Stimulated activated effector memory CD8-positive, alpha-beta T cell treated with anti-CD3 and anti-CD28 coated beads, Interleukin-12 subunit alpha, Interleukin-12 subunit beta, amount 100 ng/mL, for 72 hours (primary cell): ENCODE results near the gene HSPB3.
A peak's percentile ranks its signal among the peaks of the same experiment; 100 is the strongest.
"Not testable (repeated sequence)": the region's sequence is repeated elsewhere in the genome, so short reads cannot be mapped to it uniquely, and the experiment has no call there.

Experiments
- ATAC-seq: fragments of 150-1000 bp; cut with Tn5 transposase; 2 replicates; pipeline ENCODE4 v1.10.0; 2021
- DNase-seq, 2 donors: peaks; one replicate each; pipeline ENCODE4 v3.0.0; 2021 to 2022; ENCODE audit warnings: low spot score in 2 of 2
- H3K27ac Mint-ChIP-seq: one replicate; pipeline ENCODE4 v1.8.0; 2022; ENCODE audit warnings: mild to moderate bottlenecking, mixed read lengths
- H3K36me3 Mint-ChIP-seq: one replicate; pipeline ENCODE4 v1.8.0; 2022; ENCODE audit warnings: mild to moderate bottlenecking, mixed read lengths
- H3K4me1 Mint-ChIP-seq: one replicate; pipeline ENCODE4 v1.8.0; 2022; ENCODE audit warnings: mixed read lengths
- H3K4me3 Mint-ChIP-seq: one replicate; pipeline ENCODE4 v1.8.0; 2022; ENCODE audit warnings: mild to moderate bottlenecking, mixed read lengths
- H3K9me3 Mint-ChIP-seq: one replicate; pipeline ENCODE4 v1.8.0; 2022; ENCODE audit warnings: mixed read lengths

HSPB3 gene

DNA sequence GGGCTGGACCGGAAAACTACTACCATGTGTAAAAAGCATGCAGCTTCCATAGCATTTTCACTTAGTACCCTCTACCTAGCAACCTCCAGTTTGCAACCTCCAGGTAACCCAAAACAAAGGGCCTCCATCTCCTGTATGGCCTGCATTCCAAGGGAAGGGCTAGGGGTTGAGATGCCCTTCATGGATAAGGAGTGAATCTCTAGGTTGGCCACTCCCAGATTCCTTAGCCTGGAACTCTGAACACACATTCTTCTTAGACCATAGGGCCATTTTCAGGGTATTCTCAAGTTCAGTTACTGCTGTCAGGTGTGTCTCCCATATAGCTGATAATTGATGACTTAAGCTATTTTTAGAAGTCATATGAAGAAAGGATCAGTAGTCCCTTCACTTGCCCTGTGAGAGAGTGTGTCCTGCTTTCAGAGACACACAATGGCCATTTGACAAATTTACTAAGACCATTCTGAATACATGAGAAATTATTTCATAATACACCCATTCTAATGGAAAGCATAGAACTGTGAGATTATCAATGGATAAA, 22.5 kb downstream of the HSPB3 start:
- H3K36me3 Mint-ChIP-seq, result no peaks in the 10 kb centered on the region
- ATAC-seq, result no peak
- no peak for DNase-seq
- no peak overlapping the region for H3K4me3 Mint-ChIP-seq
- H3K4me1 Mint-ChIP-seq, result no peaks in the 10 kb centered on the region
- H3K9me3 Mint-ChIP-seq, result no peaks in the 10 kb centered on the region
- no peak overlapping the region for H3K27ac Mint-ChIP-seq

DNA sequence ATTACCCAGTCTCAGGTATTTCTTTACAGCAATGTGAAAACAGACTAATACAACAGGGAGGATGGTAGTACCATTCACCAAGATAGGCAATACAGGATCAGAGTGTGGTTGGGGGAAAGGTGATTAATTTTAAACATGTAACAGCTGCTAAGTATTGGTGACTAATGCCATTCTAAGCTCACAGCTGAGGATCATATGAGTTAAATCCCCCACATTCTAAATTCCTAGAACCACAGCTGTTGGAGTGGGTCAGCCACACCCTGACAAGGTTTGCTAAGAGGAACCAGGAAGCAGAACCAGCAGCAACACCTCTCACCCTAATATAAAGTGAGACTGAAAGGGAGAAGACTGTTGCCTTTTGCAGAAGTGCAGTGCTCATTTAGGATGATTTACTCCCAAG, 24.8 kb downstream of the HSPB3 start:
- no peak overlapping the region for H3K4me3 Mint-ChIP-seq
- H3K4me1 Mint-ChIP-seq, result no peaks in the 10 kb centered on the region
- H3K27ac Mint-ChIP-seq, result no peak overlapping the region
- DNase-seq, result no peak
- no peaks in the 10 kb centered on the region for H3K9me3 Mint-ChIP-seq
- ATAC-seq, result peak; percentile 44
- no peaks in the 10 kb centered on the region for H3K36me3 Mint-ChIP-seq

DNA sequence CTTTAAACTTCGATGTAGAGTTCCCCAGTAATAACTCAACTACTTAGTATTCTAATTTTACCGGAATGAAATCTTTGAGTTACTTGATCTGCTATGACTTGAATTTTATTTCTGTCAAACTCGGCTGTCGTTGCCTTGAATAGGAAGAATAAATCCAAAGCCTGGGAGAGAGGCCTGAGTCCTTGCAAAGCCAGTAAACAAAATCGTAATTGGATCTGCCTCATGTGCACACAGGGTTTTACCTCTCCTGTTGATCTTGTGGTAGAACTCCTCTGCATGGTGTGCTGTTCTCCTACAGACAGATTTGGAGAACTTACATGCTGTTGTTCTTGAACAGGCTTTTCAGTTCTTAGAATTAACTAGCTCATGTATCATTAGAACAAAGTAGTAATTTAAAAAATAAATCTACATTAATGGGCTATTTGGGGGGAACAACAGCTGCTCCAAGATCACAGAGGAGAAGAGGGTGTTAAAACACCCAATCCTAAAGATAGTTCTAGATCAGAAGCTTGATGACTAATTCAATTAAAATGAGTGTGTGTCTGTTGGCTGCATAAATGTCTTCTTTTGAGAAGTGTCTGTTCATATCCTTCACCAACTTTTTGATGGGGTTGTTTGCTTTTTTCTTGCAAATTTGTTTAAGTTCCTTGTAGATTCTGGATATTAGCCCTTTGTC, 28.9 kb downstream of the HSPB3 start:
- H3K27ac Mint-ChIP-seq, result no peak overlapping the region
- no peaks in the 10 kb centered on the region for H3K9me3 Mint-ChIP-seq
- no peak for DNase-seq
- no peak overlapping the region for H3K4me3 Mint-ChIP-seq
- no peaks in the 10 kb centered on the region for H3K4me1 Mint-ChIP-seq
- ATAC-seq, result no peak
- no peaks in the 10 kb centered on the region for H3K36me3 Mint-ChIP-seq

DNA sequence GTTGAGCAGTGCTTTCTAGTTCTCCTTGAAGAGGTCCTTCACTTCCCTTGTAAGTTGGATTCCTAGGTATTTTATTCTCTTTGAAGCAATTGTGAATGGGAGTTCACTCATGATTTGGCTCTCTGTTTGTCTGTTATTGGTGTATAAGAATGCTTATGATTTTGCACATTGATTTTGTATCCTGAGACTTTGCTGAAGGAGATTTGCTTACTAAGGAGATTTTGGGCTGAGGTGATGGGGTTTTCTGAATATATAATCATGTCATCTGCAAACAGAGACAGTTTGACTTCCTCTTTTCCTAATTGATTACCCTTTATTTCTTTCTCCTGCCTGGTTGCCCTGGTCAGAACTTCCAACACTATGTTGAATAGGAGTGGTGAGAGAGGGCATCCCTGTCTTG, 30.2 kb downstream of the HSPB3 start:
- not testable (repeated sequence) for H3K36me3 Mint-ChIP-seq, H3K4me3 Mint-ChIP-seq, ATAC-seq, H3K4me1 Mint-ChIP-seq, DNase-seq, H3K9me3 Mint-ChIP-seq, H3K27ac Mint-ChIP-seq

DNA sequence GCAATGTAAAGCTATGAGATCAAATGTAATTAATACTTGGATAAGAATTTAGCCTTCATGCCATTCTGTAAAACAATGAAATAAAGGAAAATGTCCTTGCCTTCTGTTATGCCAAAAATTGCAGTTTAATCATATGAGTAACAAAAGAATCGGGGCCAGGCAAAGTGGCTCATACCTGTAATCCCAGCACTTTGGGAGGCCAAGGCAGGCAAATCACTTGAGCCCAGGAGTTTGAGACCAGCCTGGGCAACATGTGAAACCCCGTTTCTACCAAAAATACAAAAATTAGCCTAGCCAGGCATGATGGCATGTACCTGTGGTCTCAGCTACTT, 34.1 kb downstream of the HSPB3 start:
- DNase-seq, ATAC-seq, H3K36me3 Mint-ChIP-seq, H3K4me3 Mint-ChIP-seq, H3K9me3 Mint-ChIP-seq, H3K27ac Mint-ChIP-seq, H3K4me1 Mint-ChIP-seq: not testable (repeated sequence)

DNA sequence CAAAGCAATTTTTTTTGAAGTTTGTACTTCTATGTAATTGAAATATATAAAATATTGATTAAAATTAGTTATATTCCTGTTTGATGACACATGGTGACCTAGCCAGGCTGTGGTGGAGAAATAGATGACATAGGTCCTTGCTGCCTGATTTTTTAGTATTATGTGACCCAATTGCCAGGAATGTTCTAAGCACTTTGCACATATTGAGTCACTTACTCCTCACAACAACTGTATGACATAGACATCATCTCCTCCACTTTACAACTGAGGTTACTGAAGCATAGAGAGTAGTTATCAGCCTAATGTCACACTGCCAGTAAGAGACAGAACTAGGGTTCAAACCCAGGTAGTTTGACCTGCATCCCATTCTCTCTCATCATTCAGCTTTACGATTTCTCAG, 35.8 kb downstream of the HSPB3 start:
- H3K9me3 Mint-ChIP-seq, result no peaks in the 10 kb centered on the region
- no peaks in the 10 kb centered on the region for H3K36me3 Mint-ChIP-seq
- peak overlapping the region; percentile 63 for H3K27ac Mint-ChIP-seq
- no peaks in the 10 kb centered on the region for H3K4me1 Mint-ChIP-seq
- ATAC-seq (no peak), DNase-seq (no peak)
- H3K4me3 Mint-ChIP-seq, result no peak overlapping the region

DNA sequence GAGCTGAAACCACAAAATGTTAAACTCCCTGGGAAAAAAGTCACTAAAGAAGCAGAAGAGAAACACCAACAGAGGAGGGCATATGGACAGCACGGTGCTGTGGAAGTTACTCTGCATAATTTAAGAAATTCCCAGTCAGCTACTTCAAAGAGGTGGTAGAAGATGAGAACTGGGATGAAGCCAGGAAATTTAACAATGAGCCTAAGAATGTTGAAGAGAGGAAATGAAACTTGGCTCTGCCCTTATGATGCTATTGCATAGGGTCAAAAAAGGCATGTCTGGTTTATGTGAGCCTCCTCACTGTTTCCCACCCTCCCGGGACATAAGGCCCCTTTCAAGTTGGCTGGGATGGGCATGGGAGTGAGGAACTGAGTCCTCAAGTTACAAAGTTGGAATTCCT, 36.7 kb downstream of the HSPB3 start:
- H3K27ac Mint-ChIP-seq, result no peak overlapping the region
- no peaks in the 10 kb centered on the region for H3K9me3 Mint-ChIP-seq
- H3K36me3 Mint-ChIP-seq, result no peaks in the 10 kb centered on the region
- DNase-seq (no peak), ATAC-seq (no peak)
- no peak overlapping the region for H3K4me3 Mint-ChIP-seq
- no peaks in the 10 kb centered on the region for H3K4me1 Mint-ChIP-seq

DNA sequence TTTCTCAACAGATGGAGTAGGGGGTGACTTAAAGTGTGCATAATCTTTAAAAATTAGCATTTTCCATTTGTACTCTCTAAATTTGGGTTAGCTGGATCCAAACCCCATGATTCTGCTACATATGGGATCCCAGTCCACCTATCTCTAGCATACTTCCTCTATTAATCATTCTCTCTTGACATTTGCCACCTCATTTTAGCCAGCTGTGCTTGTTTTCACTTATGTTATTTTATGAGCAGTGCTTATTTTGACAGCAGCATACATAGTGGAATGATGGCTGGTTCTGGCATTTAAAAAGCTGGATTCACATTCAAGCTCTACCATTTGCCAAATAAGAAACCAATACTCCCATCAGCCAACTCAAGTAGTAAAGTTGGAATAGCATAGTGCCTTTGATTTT, 39.5 kb downstream of the HSPB3 start:
- DNase-seq (no peak), ATAC-seq (no peak)
- Mint-ChIP-seq H3K4me3 (no peak overlapping the region), H3K4me1 (no peaks in the 10 kb centered on the region), H3K36me3 (no peaks in the 10 kb centered on the region), H3K27ac (no peak overlapping the region), H3K9me3 (peaks cover 4% of the 10 kb centered on the region)
